Measurements from ENCODE around the gene KCNIP4. TPM values are rescaled to one million over a fixed set of nuclear protein-coding genes. Genes with fewer than 3 reads are reported as not detected.

Gene KCNIP4
- total RNA-seq, 1 experiment from 2014 or later, result not detected

DNA sequence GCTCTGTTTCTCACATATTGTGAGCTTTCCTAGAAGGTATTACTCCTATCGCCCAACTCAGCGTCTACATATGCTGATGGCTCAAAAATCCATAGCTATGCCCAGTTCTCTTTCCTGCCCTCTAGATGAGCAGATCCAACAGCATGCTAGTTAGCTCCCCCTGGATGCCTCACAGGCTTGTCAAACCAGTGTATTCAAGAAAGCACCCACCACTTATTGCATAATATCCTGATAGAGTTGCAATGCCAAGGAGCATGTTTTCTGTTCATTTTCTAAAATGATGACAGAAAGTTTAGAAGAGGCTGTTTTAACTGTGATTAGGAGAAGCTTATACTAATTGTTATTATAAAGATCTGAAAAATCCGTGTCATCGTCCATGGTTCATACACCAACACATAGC is 1250.2 kb downstream of the KCNIP4 start:
- Histone ChIP-seq H3K4me3 (no peak overlapping the region), H3K9me3 (replicated peaks) (no peaks in the 10 kb centered on the region), H3K27ac (no peak overlapping the region), H3K27me3 (replicated peaks) (no peaks in the 10 kb centered on the region), H3K4me1 (replicated peaks) (no peaks in the 10 kb centered on the region), H3K36me3 (no peaks in the 10 kb centered on the region)
- no peak for DNase-seq (ENCODE audit: low read depth in 1 of 2, low spot score in 2 of 2)

- Histone ChIP-seq H3K4me1 (replicated peaks) (no peaks in the 10 kb centered on the region), H3K4me3 (no peak overlapping the region), H3K27me3 (replicated peaks) (no peaks in the 10 kb centered on the region), H3K9me3 (replicated peaks) (no peaks in the 10 kb centered on the region), H3K27ac (no peak overlapping the region), H3K36me3 (no peaks in the 10 kb centered on the region)
- no peak for DNase-seq (ENCODE audit: low read depth in 1 of 2, low spot score in 2 of 2)
Measured at GRCh38 chr4:20696815-20697214, 1251.8 kb downstream of the KCNIP4 start.

DNA sequence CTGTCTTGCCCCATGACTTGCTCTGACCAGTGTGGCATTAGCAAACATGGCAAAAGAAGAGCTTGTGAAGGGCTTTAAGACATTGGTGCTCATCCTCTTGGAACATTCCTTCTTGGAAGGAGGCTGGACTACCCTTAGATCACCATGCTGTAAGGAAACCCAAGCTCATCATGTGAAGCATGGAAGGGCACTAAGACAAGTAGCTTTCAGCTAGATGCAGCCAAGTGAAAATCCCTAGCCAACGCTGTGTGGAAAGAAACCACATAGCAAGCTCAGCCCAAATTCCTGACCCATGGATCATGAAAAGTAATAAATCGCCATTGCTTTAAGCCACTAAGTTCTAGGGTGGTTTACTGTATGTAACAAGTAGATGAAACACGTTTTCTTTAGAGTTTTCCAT is 1260.7 kb downstream of the KCNIP4 start:
- Histone ChIP-seq H3K4me1 (replicated peaks) (no peaks in the 10 kb centered on the region), H3K9me3 (replicated peaks) (no peaks in the 10 kb centered on the region), H3K27ac (no peak overlapping the region), H3K27me3 (replicated peaks) (no peaks in the 10 kb centered on the region), H3K36me3 (no peaks in the 10 kb centered on the region), H3K4me3 (no peak overlapping the region)
- no peak for DNase-seq (ENCODE audit: low read depth in 1 of 2, low spot score in 2 of 2)

DNA sequence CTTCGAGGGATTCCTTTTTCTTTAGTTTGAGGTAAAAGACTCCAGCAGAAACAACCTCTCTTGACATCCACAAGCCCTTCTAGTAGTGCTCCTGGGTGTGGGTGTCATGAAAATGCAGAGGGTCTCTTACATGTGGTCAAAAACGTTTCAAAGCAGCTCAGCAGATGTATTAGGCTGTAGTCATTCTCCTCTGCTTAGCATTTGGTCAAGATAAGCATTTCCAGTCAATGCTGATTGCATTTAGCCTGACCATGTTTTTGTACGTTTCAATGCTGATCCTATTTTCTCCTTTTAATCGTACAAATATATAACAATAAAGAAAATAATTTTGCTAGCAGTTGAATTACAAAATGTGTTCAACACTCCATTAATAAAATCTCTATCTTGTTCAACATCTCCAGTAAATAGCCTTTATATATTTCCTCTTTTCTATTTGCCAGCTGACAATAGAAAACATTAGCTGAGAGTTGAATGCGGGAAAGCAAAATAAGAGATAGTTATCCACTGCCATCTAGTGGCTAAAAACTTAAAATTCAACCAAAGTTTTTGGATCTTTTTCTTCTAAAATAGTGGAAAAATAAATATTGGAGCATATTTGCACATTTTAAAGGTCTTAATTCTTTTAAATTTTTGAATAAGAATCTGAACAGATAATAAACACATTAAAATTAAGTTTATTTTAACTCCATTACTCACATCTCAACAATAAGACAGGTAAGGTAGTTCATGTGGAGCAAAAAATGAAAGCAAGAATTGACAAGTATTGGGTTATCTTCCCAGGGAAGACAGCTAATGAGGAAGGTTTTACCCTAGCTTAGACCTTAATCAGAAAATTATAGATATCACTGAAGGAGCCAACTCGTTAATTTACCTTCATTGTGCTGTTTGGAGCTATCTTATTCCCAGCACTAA is 1263.5 kb downstream of the KCNIP4 start:
- no peaks in the 10 kb centered on the region for H3K27me3 ChIP-seq (replicated peaks)
- H3K27ac ChIP-seq, result no peak overlapping the region
- no peaks in the 10 kb centered on the region for H3K4me1 ChIP-seq (replicated peaks)
- H3K9me3 ChIP-seq (replicated peaks), result no peaks in the 10 kb centered on the region
- DNase-seq (ENCODE audit: low read depth in 1 of 2, low spot score in 2 of 2), result peak in 1 of 2 experiments; percentile 1
- no peaks in the 10 kb centered on the region for H3K36me3 ChIP-seq
- no peak overlapping the region for H3K4me3 ChIP-seq

- H3K27me3 ChIP-seq (replicated peaks), result no peaks in the 10 kb centered on the region
- H3K9me3 ChIP-seq (replicated peaks), result no peaks in the 10 kb centered on the region
- DNase-seq (ENCODE audit: low read depth in 1 of 2, low spot score in 2 of 2), result no peak
- no peaks in the 10 kb centered on the region for H3K4me1 ChIP-seq (replicated peaks)
- H3K36me3 ChIP-seq, result no peaks in the 10 kb centered on the region
- no peak overlapping the region for H3K27ac ChIP-seq
- H3K4me3 ChIP-seq, result no peak overlapping the region
Measured at GRCh38 chr4:20683766-20684165, 1264.8 kb downstream of the KCNIP4 start.

- Histone ChIP-seq H3K4me3 (no peak overlapping the region), H3K4me1 (replicated peaks) (no peaks in the 10 kb centered on the region), H3K9me3 (replicated peaks) (no peaks in the 10 kb centered on the region), H3K27ac (no peak overlapping the region), H3K36me3 (no peaks in the 10 kb centered on the region), H3K27me3 (replicated peaks) (no peaks in the 10 kb centered on the region)
- DNase-seq (ENCODE audit: low read depth in 1 of 2, low spot score in 2 of 2), result no peak
Measured at GRCh38 chr4:20682853-20683252, 1265.7 kb downstream of the KCNIP4 start.

GRCh38 chr4:20681271-20681670 is 1267.3 kb downstream of the KCNIP4 start:
- H3K27me3 ChIP-seq (replicated peaks), result no peaks in the 10 kb centered on the region

DNA sequence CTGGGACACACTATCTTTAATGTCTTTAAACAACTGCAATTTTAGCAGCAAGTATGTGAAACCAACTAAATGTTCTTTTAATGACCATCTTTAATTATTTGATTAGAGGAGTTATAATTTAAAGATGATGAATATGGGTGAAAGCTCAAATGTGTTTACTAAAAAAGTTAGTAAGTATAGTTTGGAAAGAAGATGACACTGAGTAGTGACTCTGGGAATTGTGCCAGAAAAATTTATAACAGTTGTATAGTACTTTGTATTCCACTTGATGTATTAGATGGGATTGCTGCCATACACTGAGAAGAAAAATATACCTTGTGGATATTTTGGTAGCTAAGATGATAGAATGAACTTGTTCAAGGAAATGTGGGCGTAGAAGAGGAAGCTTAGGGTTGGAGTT is 1267.8 kb downstream of the KCNIP4 start:
- Histone ChIP-seq H3K36me3 (no peaks in the 10 kb centered on the region), H3K4me1 (replicated peaks) (no peaks in the 10 kb centered on the region), H3K27ac (no peak overlapping the region), H3K4me3 (no peak overlapping the region), H3K9me3 (replicated peaks) (no peaks in the 10 kb centered on the region), H3K27me3 (replicated peaks) (no peaks in the 10 kb centered on the region)
- DNase-seq (ENCODE audit: low read depth in 1 of 2, low spot score in 2 of 2), result no peak

More at GRCh38 chr4:20681271-20681670, 1267.3 kb downstream of the KCNIP4 start:
- no peaks in the 10 kb centered on the region for H3K4me1 ChIP-seq (replicated peaks)
- no peaks in the 10 kb centered on the region for H3K9me3 ChIP-seq (replicated peaks)
- DNase-seq (ENCODE audit: low read depth in 1 of 2, low spot score in 2 of 2), result no peak
- no peaks in the 10 kb centered on the region for H3K36me3 ChIP-seq
- no peak overlapping the region for H3K4me3 ChIP-seq
- no peak overlapping the region for H3K27ac ChIP-seq

- Histone ChIP-seq H3K4me3 (no peak overlapping the region), H3K27ac (no peak overlapping the region), H3K27me3 (replicated peaks) (no peaks in the 10 kb centered on the region), H3K4me1 (replicated peaks) (no peaks in the 10 kb centered on the region), H3K9me3 (replicated peaks) (no peaks in the 10 kb centered on the region), H3K36me3 (no peaks in the 10 kb centered on the region)
- no peak for DNase-seq (ENCODE audit: low read depth in 1 of 2, low spot score in 2 of 2)
Measured at GRCh38 chr4:20679951-20680350, 1268.6 kb downstream of the KCNIP4 start.
